NCI-H1417 treated with DMSO at 0.1 percent for 48 hours (cell line): Measurements from ENCODE around the gene CFAP46.
"Not testable (repeated sequence)": the region's sequence is repeated elsewhere in the genome, so short reads cannot be mapped to it uniquely, and the experiment has no call there.

Experiments
- DNase-seq: peaks from one replicate; lab custom pipeline; 2025; lab: John Stamatoyannopoulos, UW

CFAP46 gene

DNA sequence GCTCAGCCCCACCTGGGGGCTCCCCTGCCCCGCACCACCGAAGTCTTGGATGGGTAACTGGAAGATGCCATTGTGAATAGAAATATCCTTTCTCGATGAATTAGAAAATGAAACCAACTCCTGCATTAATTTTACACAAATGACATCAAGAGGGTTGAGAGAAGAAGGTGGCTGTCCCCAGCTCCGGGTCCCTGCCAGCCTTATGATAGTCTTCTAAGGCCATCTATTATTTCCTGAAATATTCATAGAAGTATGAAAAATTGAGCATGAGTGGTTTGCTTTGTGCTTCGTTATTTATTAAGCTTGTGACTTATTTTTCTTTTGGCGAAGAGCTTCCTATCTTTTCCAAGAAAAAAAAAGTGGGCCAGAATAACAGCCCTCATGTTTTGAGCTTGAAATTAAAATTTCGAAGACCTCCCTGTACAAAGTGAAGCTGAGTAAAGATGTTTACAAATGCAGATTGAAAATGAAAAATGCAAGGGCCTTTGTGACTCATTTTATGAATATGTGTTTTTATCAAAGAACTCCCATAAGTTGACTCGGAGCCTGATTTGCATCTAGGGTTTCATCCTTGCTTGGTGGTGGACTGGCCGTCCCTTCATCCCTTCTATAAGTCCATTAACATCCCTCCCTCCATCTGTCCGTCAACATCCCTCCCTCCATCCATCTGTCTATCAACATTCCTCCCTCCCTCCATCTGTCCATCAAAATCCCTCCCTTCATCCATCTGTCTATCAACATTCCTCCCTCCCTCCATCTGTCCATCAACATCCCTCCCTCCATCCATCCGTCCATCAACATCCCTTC, 20.5 kb upstream of the CFAP46 start:
- DNase-seq: no peak

DNA sequence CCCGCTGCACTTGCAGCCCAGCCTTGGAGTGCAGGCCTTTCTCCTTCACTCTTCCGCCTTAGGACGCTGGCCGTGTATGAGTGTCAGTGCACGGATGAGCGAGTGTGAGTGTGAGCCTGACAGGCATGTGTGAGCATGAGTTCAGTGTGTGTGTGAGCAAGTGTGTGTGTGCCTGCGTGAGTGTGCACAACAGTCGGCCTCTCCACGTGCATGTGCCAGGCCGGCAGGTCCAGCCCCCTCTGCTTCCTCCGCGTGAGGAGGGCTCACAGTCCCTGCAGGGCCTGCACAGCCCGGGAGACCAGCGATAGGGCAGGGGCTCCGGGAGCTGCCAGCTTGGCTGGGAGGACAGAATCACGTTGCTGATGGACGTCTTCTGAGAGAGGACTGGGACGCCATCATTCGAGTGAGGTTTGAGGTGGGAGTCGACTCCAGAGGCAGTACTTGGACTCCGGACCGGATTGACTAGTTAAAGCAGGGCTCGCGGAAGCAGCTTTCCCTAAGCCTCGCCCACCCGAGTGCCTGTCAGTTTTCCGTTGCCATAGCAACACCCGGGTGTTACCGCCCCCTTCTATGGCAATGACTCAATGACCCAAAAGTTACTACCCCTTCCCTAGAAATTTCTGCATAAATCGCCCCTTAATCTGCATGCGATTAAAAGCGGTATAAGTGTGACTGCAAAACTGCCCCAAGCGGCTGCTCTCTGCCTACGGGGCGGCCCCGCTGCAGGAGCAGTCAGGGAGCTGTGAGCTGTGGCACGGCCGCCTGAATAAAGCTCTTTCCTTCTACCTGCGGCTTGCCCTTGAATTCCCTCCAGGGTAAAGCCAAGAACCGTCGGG, 19.6 kb upstream of the CFAP46 start:
- no peak for DNase-seq

DNA sequence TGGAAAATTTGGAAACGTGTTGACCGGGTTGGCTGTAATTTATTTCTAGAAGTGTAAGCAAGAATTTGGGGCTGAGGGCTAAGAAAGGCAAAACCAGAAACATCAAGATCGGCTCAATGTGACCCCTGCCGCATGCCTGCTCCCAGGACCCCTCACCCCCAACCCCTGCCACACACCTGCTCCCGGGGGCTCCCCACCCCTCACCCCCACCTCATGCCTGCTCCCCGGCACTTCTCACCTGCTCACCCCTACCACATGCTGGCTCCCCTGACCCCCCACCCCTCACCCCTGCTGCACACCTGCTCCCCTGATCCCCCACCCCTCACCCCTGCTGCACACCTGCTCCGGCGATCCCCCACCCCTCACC, 19.0 kb upstream of the CFAP46 start:
- no peak for DNase-seq

- no peak for DNase-seq
Measured at GRCh38 chr10:132960631-132961419, 18.5 kb upstream of the CFAP46 start.

GRCh38 chr10:132960071-132960472, 17.7 kb upstream of the CFAP46 start:
- DNase-seq: no peak

DNA sequence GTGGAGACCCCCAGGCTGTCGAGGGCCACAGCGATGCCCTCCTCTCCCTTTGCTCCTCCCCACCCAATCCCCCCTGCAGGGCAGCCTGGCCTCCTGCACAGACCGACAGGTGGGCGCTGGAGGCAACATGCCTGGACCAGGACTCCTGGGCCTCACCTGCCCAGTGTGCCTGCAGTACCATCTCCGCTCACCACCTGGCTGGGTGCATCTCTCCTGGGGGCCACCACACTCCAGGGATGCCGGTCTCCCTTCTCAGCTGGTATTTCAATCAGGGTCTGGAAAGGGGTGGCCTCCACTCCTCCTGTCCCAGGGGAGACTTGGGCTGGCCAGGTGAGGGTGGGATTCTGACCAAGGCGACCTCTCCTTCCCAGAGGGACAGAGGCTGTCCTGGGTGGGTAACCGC, 17.2 kb upstream of the CFAP46 start:
- no peak for DNase-seq

GRCh38 chr10:132958883-132959558, 16.7 kb upstream of the CFAP46 start:
- no peak for DNase-seq

GRCh38 chr10:132957981-132958882, 15.9 kb upstream of the CFAP46 start:
- DNase-seq: no peak

GRCh38 chr10:132957131-132957530, 14.8 kb upstream of the CFAP46 start:
- DNase-seq: no peak

- not testable (repeated sequence) for DNase-seq
Measured at GRCh38 chr10:132956259-132956658, 13.9 kb upstream of the CFAP46 start.

DNA sequence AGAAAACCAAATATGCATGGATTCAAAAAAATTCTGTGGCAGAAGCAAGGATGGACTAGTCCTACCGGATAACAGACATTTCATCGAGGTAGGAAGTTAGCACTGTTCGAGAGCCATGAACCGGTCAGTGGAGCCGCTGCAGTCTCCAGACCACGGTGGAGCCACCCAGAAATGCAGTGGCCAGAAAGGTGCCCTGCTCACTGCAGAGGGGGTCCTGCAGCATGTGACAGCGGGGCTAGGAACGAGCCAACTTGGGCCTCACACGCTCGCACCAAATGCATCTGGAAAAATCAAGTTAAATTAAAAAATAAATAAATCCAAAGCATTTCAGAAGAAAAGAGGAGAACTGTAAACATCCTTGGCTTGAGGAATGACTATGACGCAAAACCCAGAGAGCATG, 13.1 kb upstream of the CFAP46 start:
- no peak for DNase-seq

DNA sequence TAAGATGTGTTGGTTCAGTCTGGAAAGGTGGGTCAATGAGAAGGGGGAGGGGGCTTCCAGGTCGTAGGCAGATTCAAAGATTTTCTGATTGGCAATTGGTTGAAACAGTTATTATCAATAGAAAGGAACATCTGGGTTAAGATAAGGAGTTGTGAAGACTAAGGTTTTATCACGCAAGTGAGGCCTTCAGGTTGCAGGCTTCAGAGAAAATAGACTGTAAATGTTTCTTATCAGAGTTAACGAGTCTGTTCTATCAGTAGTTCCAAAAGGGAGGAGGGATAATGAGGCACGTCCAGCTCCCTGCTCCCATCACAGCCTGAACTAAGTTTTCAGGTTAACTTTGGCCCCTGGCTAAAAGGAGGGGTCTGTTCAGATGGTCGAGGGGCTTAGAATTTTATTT, 11.1 kb upstream of the CFAP46 start:
- no peak for DNase-seq

GRCh38 chr10:132951926-132952325, 9.6 kb upstream of the CFAP46 start:
- no peak for DNase-seq

- no peak for DNase-seq
Measured at GRCh38 chr10:132948351-132948750, 6.0 kb upstream of the CFAP46 start.

GRCh38 chr10:132947843-132948242, 5.5 kb upstream of the CFAP46 start:
- no peak for DNase-seq

GRCh38 chr10:132946806-132947546, 4.6 kb upstream of the CFAP46 start:
- no peak for DNase-seq

DNA sequence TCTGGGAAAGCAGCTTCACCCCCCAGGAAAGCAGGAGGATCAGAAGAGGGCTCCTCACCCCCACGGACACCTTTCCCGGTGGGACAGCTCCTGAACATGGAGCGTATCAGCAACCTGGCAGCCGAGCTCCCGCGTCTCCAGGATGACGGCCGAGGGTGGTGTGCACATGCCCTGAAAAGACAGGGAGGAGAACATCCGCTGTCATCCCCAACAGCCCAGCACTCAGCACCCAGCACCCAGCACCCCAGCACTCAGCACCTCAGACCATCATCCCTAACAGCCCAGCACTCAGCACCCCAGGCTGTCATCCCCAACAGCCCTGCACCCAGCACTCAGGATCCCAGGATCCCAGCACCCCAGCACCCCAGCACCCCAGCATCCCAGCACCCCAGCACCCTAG, 3.9 kb upstream of the CFAP46 start:
- DNase-seq: no peak

DNA sequence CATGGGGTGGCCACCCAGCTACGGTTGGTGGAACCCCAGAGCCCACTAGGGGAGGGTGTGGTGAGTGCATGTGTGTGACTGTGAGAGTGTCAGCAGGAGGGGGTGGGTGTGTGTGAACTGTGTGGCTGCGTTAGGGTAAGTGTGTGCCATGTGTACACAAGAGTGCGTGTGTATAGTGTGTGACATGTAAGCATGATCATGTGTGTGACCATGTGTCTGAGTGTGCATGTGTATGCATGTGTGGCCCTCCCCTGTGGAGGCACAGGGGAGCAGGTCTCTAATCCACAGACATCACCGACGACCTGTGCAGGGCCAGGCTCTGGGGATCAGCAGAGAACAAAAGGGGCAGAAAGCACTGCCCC, 3.5 kb upstream of the CFAP46 start:
- no peak for DNase-seq

DNA sequence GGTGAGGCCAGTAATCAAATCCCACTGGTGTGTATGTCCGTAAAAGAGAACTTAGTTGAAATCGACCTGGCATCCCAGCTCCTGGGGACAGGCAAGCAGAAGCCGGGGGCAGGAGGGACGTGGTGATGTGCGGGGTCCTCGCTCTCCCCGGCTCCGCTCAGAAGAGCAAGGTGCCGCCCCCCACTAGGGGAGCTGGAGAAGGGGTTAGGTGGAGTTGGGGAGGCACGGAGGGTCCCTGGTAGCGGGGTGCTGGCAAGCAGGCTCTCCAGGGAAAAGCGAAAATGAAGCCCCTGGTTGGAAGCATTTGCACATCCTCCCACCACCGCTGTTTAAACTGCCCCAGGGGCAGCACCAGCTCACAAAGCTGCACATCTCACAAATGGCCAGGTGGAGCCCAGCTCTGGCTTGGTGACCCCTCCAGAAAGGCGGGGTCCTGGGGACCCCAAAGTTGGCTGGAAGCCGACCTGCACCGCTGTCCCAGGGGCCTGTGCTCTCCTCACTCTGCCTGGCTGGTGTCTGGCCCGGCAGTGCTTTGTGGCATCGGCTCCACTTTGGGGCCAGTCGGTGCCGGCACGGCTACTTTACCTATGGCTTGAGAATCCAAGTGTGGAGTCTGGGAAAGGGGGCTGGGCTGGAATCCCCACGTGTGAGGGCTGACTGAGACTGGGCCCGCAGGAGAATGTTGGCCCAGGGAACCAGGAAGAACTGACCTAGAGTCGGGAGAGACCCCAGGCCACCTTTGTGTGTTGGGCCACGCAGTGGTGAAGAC, 2.9 kb upstream of the CFAP46 start:
- DNase-seq: no peak

GRCh38 chr10:132944510-132944909, 2.1 kb upstream of the CFAP46 start:
- DNase-seq: no peak
